ENCODE results near the gene HEYL. TPM values are rescaled to one million over a fixed set of nuclear protein-coding genes. Genes with fewer than 3 reads are reported as not detected.

The HEYL gene
- total and polyA plus RNA-seq, 2 of the 8 experiments (the other 6 are each of a cell fraction or from before 2014, with no cell fraction given), result 1.8 to 3.1 TPM

GRCh38 chr1:39613250-39613649 is 26.2 kb downstream of the HEYL start:
- H3K4me3 ChIP-seq (ENCODE audit: extremely low read depth in 1 of 4, insufficient read depth in 2 of 4, low read depth in 3 of 4, low read length in 4 of 4), result no peak overlapping the region
- ChIA-PET CTCF (ENCODE audit: partially characterized antibody) (interaction anchor here (0.9 to 25.8 kb wide), 4 partner anchors 10 to 60 kb away, joined by 3 to 337 read pairs (median 4); partner anchors contain the start of gene HEYL), POLR2A (ENCODE audit: partially characterized antibody) (no interaction called here)
- no peak overlapping the region for H3K18ac ChIP-seq (ENCODE audit: extremely low read depth, low read length)
- no peaks in the 10 kb centered on the region for H4K20me1 ChIP-seq (replicated peaks in 1 of 2; ENCODE audit: control insufficient read depth in 1 of 2, insufficient read depth in 2 of 2, low read length in 2 of 2)
- no peaks in the 10 kb centered on the region for H3K79me2 ChIP-seq (ENCODE audit: control insufficient read depth in 1 of 2, insufficient read depth in 2 of 2, low read length in 2 of 2)
- H3K27me3 ChIP-seq (replicated peaks in 1 of 4; ENCODE audit: control insufficient read depth in 3 of 4, extremely low read depth in 1 of 4, insufficient read depth in 3 of 4, low read length in 3 of 4), result peaks cover 0 to 13% (median 8%) of the 10 kb centered on the region in 4 experiments; a peak in 6 of 7 replicates
- H2AFZ ChIP-seq (ENCODE audit: low read length), result no peak overlapping the region
- H2BK120ac ChIP-seq (replicated peaks; ENCODE audit: low read depth, low read length), result no peak overlapping the region
- 91% methylated on average over 6 of the region's 6 CpGs; no CpG with 5 or more reads in 1 of the 2 experiments for WGBS, 2 experiments (ENCODE audit: extremely low coverage in 1 of 2, insufficient coverage in 1 of 2, insufficient read length in 1 of 2, insufficient replicate concordance in 2 of 2, low coverage in 1 of 2, low lambda C conversion rate in 2 of 2, missing lambda C conversion rate in 1 of 2)
- H2AK5ac ChIP-seq (ENCODE audit: low read depth, low read length), result no peak overlapping the region
- no peak overlapping the region for H4K5ac ChIP-seq (ENCODE audit: insufficient read length, low read depth, low read length)
- H3K79me1 ChIP-seq (ENCODE audit: low read depth, low read length), result no peaks in the 10 kb centered on the region
- H2BK12ac ChIP-seq (ENCODE audit: low read depth, low read length), result no peak overlapping the region
- no peak overlapping the region for H3K14ac ChIP-seq (ENCODE audit: insufficient read length)
- no peak overlapping the region for H3K4me2 ChIP-seq (ENCODE audit: insufficient read depth in 1 of 2, low read depth in 2 of 2, low read length in 2 of 2)
- H3K56ac ChIP-seq (replicated peaks; ENCODE audit: insufficient read length, low read depth, low read length), result no peak overlapping the region
- no peak overlapping the region for H2BK20ac ChIP-seq (ENCODE audit: low read length)
- H3K23me2 ChIP-seq (ENCODE audit: low read depth, low read length), result peaks cover 4% of the 10 kb centered on the region; the same call in 1 of the 2 replicates
- H4K8ac ChIP-seq (ENCODE audit: extremely low read depth, insufficient read depth, low read length), result no peak overlapping the region
- no peaks in the 10 kb centered on the region; a peak in 1 of 4 replicates for H3K9me3 ChIP-seq (ENCODE audit: insufficient read depth in 2 of 2, low read depth in 1 of 2, low read length in 1 of 2)
- H4K91ac ChIP-seq (replicated peaks; ENCODE audit: insufficient read length, low read length), result no peak overlapping the region
- H3K23ac ChIP-seq (ENCODE audit: insufficient read length), result no peak overlapping the region
- H2BK15ac ChIP-seq (ENCODE audit: low read length), result no peak overlapping the region
- no peak overlapping the region for H3K4ac ChIP-seq (replicated peaks; ENCODE audit: insufficient read length, low read depth, low read length)
- DNase-seq (ENCODE audit: low read depth in 1 of 2, low spot score in 2 of 2), result no peak
- H3K9ac ChIP-seq (replicated peaks in 1 of 4; ENCODE audit: extremely low read depth in 1 of 4, low read depth in 3 of 4, low read length in 3 of 4), result no peak overlapping the region
- H3K27ac ChIP-seq (ENCODE audit: low read depth, low read length), result no peak overlapping the region
- H2BK5ac ChIP-seq (ENCODE audit: low read depth, low read length), result no peak overlapping the region
- FAIRE-seq, result no peak
- H3K4me1 ChIP-seq (replicated peaks in 1 of 4; ENCODE audit: control insufficient read depth in 3 of 4, insufficient read depth in 4 of 4, low read length in 3 of 4), result peaks cover 0 to 5% (median 0%) of the 10 kb centered on the region in 4 experiments; a peak in 2 of 7 replicates
- no peaks in the 10 kb centered on the region for H3K36me3 ChIP-seq (ENCODE audit: control insufficient read depth in 2 of 4, insufficient read depth in 4 of 4, low read length in 3 of 4)
- TF ChIP-seq TEAD4 (IDR thresholded peaks at IDR 0.05; ENCODE audit: low read depth, low read length), result no peak
